Thoracic aorta (tissue), 2 donors: ENCODE results near the gene SCGN. TPM values are rescaled to one million over a fixed set of nuclear protein-coding genes. Genes with fewer than 3 reads are reported as not detected.

Experiments
- ATAC-seq: fragments of 150-250 bp; one replicate; pipeline ENCODE4 v1.8.0; 2017; ENCODE audit warnings: low read depth; ENCODE audit not compliant: insufficient number of reproducible peaks, low FRiP score
- DNase-seq: peaks from one replicate; pipeline ENCODE4 v3.0.0-alpha.2; 2020; ENCODE audit warnings: low spot score
- H3K27ac ChIP-seq, 2 donors: fragments of 200-600 bp; sonication (generic); 1 replicate in 1 of 2; 2 replicates in 1 of 2; pipeline ENCODE4 v1.5.1; 2016; ENCODE audit warnings: mild to moderate bottlenecking in 2 of 2, moderate library complexity in 2 of 2
- H3K27me3 ChIP-seq: fragments of 200-600 bp; sonication (generic); replicated peaks from 2 replicates; pipeline ENCODE4 v1.6.0; 2016; ENCODE audit warnings: mild to moderate bottlenecking; ENCODE audit not compliant: insufficient read depth
- H3K36me3 ChIP-seq: fragments of 200-600 bp; sonication (generic); one replicate; pipeline ENCODE4 v1.5.1; 2016
- H3K4me1 ChIP-seq, 2 donors: fragments of 200-600 bp; sonication (generic); 1 replicate in 1 of 2; 2 replicates in 1 of 2; pipeline versions ENCODE4 v1.5.1 to v1.6.0; 2016; ENCODE audit warnings: low read depth in 2 of 2, mild to moderate bottlenecking in 1 of 2; ENCODE audit not compliant: control insufficient read depth in 1 of 2
- H3K4me3 ChIP-seq: fragments of 200-600 bp; sonication (generic); 2 replicates; pipeline ENCODE4 v1.5.1; 2016; ENCODE audit warnings: mild to moderate bottlenecking
- H3K9me3 ChIP-seq: fragments of 200-600 bp; sonication (generic); 2 replicates; pipeline ENCODE4 v1.5.1; 2016
- CTCF ChIP-seq: fragments of 200-600 bp; sonication (generic); IDR thresholded peaks from one replicate; pipeline ENCODE4 v1.5.1; 2019; ENCODE audit warnings: antibody characterized with exemption
- total RNA-seq, 2 donors: library from RNA; depleted of rRNA; stranded (reverse); fragments of >200 nt; gene quantifications; one replicate each; pipeline versions ENCODE4 v1.1.0 to v1.2.3, GENCODE V29; 2016

The SCGN gene
- total RNA-seq, 2 donors from 2014 or later, result 1.4 to 4.5 TPM

GRCh38 chr6:25619217-25619616, 32.8 kb upstream of the SCGN start:
- ATAC-seq (no peak), DNase-seq (no peak)
- H3K4me1 ChIP-seq, result peaks cover 5 to 13% of the 10 kb centered on the region in 2 donors
- TF ChIP-seq CTCF, result no peak
- H3K9me3 ChIP-seq, result no peaks in the 10 kb centered on the region
- no peak overlapping the region for H3K4me3 ChIP-seq
- H3K27me3 ChIP-seq, result no peaks in the 10 kb centered on the region
- peaks cover 11% of the 10 kb centered on the region for H3K36me3 ChIP-seq
- no peak overlapping the region for H3K27ac ChIP-seq

- ATAC-seq, result no peak
- Histone ChIP-seq H3K27ac (no peak overlapping the region), H3K4me3 (no peak overlapping the region), H3K9me3 (no peaks in the 10 kb centered on the region), H3K4me1 (peaks cover 3 to 6% of the 10 kb centered on the region in 2 donors), H3K27me3 (no peaks in the 10 kb centered on the region), H3K36me3 (peaks cover 11% of the 10 kb centered on the region)
- TF ChIP-seq CTCF, result no peak
- DNase-seq, result no peak
Observed at GRCh38 chr6:25620391-25620790, 31.6 kb upstream of the SCGN start.

- DNase-seq, result no peak
- ATAC-seq, result no peak
- H3K9me3 ChIP-seq, result no peaks in the 10 kb centered on the region
Observed at GRCh38 chr6:25623065-25623464, 28.9 kb upstream of the SCGN start.

DNA sequence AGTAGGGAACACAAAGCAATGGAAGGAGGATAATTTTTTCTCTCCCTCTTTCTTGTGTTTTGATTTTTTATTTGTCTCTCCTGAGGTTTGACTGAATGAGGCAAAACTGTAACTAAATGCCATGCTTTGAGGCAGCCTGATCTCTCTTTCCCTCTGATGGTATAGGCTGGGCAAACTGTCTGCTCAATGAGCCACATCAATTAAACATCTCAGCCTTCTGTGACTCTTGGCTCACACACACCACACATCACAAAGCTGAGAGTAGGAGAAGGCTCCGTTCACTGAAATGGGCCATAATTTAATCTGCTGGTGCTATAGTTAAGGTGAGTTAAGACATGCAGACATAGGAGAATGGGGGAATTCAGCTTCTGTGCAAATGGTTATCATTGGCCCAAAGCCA, 28.1 kb upstream of the SCGN start:
- Histone ChIP-seq H3K27ac (no peak overlapping the region), H3K4me3 (no peak overlapping the region), H3K27me3 (no peaks in the 10 kb centered on the region), H3K9me3 (no peaks in the 10 kb centered on the region), H3K4me1 (no peaks in the 10 kb centered on the region), H3K36me3 (peaks cover 11% of the 10 kb centered on the region)
- ATAC-seq, result no peak
- no peak for DNase-seq
- no peak for TF ChIP-seq CTCF

More at GRCh38 chr6:25623065-25623464, 28.9 kb upstream of the SCGN start:
- Histone ChIP-seq H3K4me1 (no peaks in the 10 kb centered on the region), H3K4me3 (no peak overlapping the region), H3K36me3 (peaks cover 11% of the 10 kb centered on the region), H3K27ac (no peak overlapping the region), H3K27me3 (no peaks in the 10 kb centered on the region)
- TF ChIP-seq CTCF, result no peak

DNA sequence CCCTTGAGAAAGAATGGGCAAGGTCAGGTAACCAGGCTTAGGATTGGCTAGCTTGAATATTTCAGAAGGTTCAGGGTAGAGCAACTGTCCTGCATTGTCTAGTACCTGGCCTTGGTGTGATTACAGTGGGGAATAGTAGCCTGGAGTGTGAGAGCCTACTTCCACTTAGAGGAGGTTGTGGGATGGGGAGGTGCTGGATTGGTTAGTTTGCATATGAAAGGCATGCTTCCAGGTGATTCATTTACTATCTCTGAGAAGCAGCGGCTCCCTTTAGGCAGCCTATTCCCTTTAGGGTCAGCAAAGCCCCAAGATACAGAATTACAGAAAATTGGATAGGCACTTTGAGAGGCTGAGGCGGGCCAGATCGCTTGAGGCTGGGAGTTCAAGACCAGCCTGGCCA, 25.0 kb upstream of the SCGN start:
- H3K4me1 ChIP-seq, result no peaks in the 10 kb centered on the region
- no peaks in the 10 kb centered on the region for H3K9me3 ChIP-seq
- ATAC-seq, result no peak
- no peaks in the 10 kb centered on the region for H3K36me3 ChIP-seq
- no peak for TF ChIP-seq CTCF
- H3K4me3 ChIP-seq, result no peak overlapping the region
- no peak for DNase-seq
- no peak overlapping the region for H3K27ac ChIP-seq
- H3K27me3 ChIP-seq, result no peaks in the 10 kb centered on the region
